Panc1 (cell line): ENCODE results near the gene PDE4A. TPM values are rescaled to one million over a fixed set of nuclear protein-coding genes. Genes with fewer than 3 reads are reported as not detected.

Experiments
- ATAC-seq: fragments of 200-7000 bp; cut with Tn5 transposase; 2 replicates; pipeline ENCODE4 v1.9.1; 2020; ENCODE audit warnings: mild to moderate bottlenecking, moderate library complexity
- BruUV-seq: library from RNA; stranded (reverse); fragments of 400-500 nt; replicated peaks from 2 replicates; lab custom pipeline; 2021; lab: Mats Ljungman, UMichigan
- CTCF ChIA-PET: fragments of 300-600 bp; sonication (Branson Sonifier 250); formaldehyde crosslinking; loops from one replicate; lab custom pipeline; 2022; ENCODE audit warnings: antibody characterized with exemption; lab: Charles Lee
- POLR2A ChIA-PET: fragments of 300-600 bp; sonication (Branson Sonifier 250); formaldehyde crosslinking; loops from one replicate; lab custom pipeline; 2022; ENCODE audit warnings: antibody characterized with exemption; lab: Charles Lee
- DNase-seq: peaks from one replicate; pipeline ENCODE4 v3.0.0-alpha.2; 2010; ENCODE audit warnings: low read depth, low spot score
- H3K27ac ChIP-seq: 2 replicates; pipeline ENCODE4 v1.5.1; 2011; ENCODE audit warnings: mild to moderate bottlenecking, low read length, inconsistent platforms
- H3K27me3 ChIP-seq: fragments of 200-500 bp; sonication (Bioruptor generic); 2 replicates; pipeline ENCODE4 v1.6.0; 2014; ENCODE audit warnings: low read length, inconsistent platforms; ENCODE audit not compliant: control insufficient read depth, insufficient read depth
- H3K36me3 ChIP-seq: fragments of 200-500 bp; sonication (Bioruptor generic); 2 replicates; pipeline ENCODE4 v1.5.1; 2014; ENCODE audit warnings: inconsistent platforms, mild to moderate bottlenecking, low read length, moderate library complexity; ENCODE audit not compliant: control insufficient read depth, insufficient read depth
- H3K4me1 ChIP-seq: 2 replicates; pipeline ENCODE4 v1.5.1; 2011; ENCODE audit warnings: inconsistent platforms, mild to moderate bottlenecking, low read length, moderate library complexity; ENCODE audit not compliant: control insufficient read depth, insufficient read depth
- H3K4me3 ChIP-seq, 2 experiments: 2 replicates each; pipeline ENCODE4 v1.5.1; 2011 to 2012; ENCODE audit warnings: low read depth in 2 of 2, low read length in 2 of 2, mild to moderate bottlenecking in 2 of 2, inconsistent platforms in 1 of 2, moderate library complexity in 1 of 2
- H3K9me3 ChIP-seq: fragments of 200-500 bp; sonication (Bioruptor generic); 2 replicates; pipeline ENCODE4 v1.5.1; 2014; ENCODE audit warnings: low read depth, mild to moderate bottlenecking, inconsistent platforms, low read length, moderate library complexity; ENCODE audit not compliant: control insufficient read depth, insufficient read depth
- CTCF ChIP-seq: fragments of 450-650 bp; IDR thresholded peaks from 2 replicates; pipeline ENCODE4 v1.5.1; 2017; ENCODE audit warnings: mild to moderate bottlenecking
- POLR2AphosphoS5 ChIP-seq: IDR thresholded peaks from 2 replicates; pipeline ENCODE4 v1.6.1; 2012; ENCODE audit warnings: mild to moderate bottlenecking, low read depth, low read length, moderate library complexity
- REST ChIP-seq, 2 experiments: IDR thresholded peaks; 2 replicates each; pipeline ENCODE4 v1.6.1; 2011 to 2012; ENCODE audit warnings: low read depth in 2 of 2, control low read depth in 1 of 2, low read length in 1 of 2, mild to moderate bottlenecking in 1 of 2, moderate library complexity in 1 of 2; ENCODE audit not compliant: insufficient read depth in 1 of 2
- SIN3A ChIP-seq: IDR thresholded peaks from 2 replicates; pipeline ENCODE4 v1.6.1; 2012; ENCODE audit warnings: low read depth, mild to moderate bottlenecking, low read length, moderate library complexity, borderline replicate concordance; ENCODE audit not compliant: insufficient read depth
- TCF7L2 ChIP-seq: IDR thresholded peaks from 2 replicates; pipeline ENCODE4 v1.6.1; 2011; ENCODE audit warnings: mild to moderate bottlenecking, low read depth, low read length, inconsistent platforms
- in situ Hi-C: cut with HindIII; loops from 2 replicates; pipeline ENCODE4 v1.10.0; 2016; ENCODE audit warnings: low sequenced_read_pairs, low pct_unique_long_range_greater_than_20kb
- intact Hi-C: fragments of 100-400 bp; cut with micrococcal nuclease; formaldehyde crosslinking; loops from one replicate; pipeline ENCODE4 v1.10.0; 2022; ENCODE audit not compliant: unreplicated experiment
- total RNA-seq: library from RNA; stranded (reverse); gene quantifications from one replicate; pipeline ENCODE4 v1.2.1, GENCODE V29; 2021; ENCODE audit not compliant: unreplicated experiment

PDE4A gene
- total RNA-seq, 1 experiment from 2014 or later, result 25.8 TPM

GRCh38 chr19:10516671-10517286 lies 96.4 kb downstream of the PDE4A start:
- Histone ChIP-seq H3K27ac (peak overlapping the region; percentile 59), H3K27me3 (no peaks in the 10 kb centered on the region), H3K9me3 (no peaks in the 10 kb centered on the region), H3K4me1 (peaks cover 13% of the 10 kb centered on the region), H3K36me3 (no peaks in the 10 kb centered on the region; the same call in 1 of the 2 replicates), H3K4me3 (peak overlapping the region; percentile 59 to 76)
- DNase-seq, result no peak
- intact Hi-C loops, result no loop called here
- CTCF ChIA-PET, result interaction anchor here (0.6 to 0.7 kb wide), 2 partner anchors 24 to 51 kb away, joined by 4 read pairs; no protein-coding TSS in a partner anchor
- in situ Hi-C loops, result no loop called here
- POLR2A ChIA-PET, result no interaction called here
- ATAC-seq, result peak; percentile 49
- no TSS peak for BruUV-seq
- TF ChIP-seq TCF7L2 (no peak), REST (IDR thresholded peaks at IDR 0.05; ENCODE audit: insufficient read depth in 1 of 2, low read depth in 2 of 2, low read length in 1 of 2) (no peak), CTCF (no peak), SIN3A (no peak), POLR2AphosphoS5 (no peak)

GRCh38 chr19:10517361-10517759 lies 97.0 kb downstream of the PDE4A start, which contains the start of gene S1PR5:
Gene S1PR5 (minus strand): TSS chr19:10517447. CDS start chr19:10515011, 2,436 bp downstream.
- no TSS peak for BruUV-seq
- peak within 1 kb of the TSS; percentile 59 to 76 for H3K4me3 ChIP-seq
- no peaks in the 10 kb centered on the region for H3K27me3 ChIP-seq
- CTCF ChIA-PET, result no interaction called here
- peaks cover 13% of the 10 kb centered on the region for H3K4me1 ChIP-seq
- intact Hi-C loops, result no loop called here
- POLR2A ChIA-PET, result no interaction called here
- H3K9me3 ChIP-seq, result no peaks in the 10 kb centered on the region
- ATAC-seq (peak; percentile 86), DNase-seq (no peak)
- H3K27ac ChIP-seq, result peak within 1 kb of the TSS; percentile 59
- TF ChIP-seq CTCF, result no peak; the same call in 1 of the 2 replicates
- in situ Hi-C loops, result no loop called here
- H3K36me3 ChIP-seq, result no peaks in the 10 kb centered on the region; the same call in 1 of the 2 replicates
